ENCODE measurements around the gene ATG4C.
A peak's percentile ranks its signal among the peaks of the same experiment; 100 is the strongest.

Gene ATG4C

DNA sequence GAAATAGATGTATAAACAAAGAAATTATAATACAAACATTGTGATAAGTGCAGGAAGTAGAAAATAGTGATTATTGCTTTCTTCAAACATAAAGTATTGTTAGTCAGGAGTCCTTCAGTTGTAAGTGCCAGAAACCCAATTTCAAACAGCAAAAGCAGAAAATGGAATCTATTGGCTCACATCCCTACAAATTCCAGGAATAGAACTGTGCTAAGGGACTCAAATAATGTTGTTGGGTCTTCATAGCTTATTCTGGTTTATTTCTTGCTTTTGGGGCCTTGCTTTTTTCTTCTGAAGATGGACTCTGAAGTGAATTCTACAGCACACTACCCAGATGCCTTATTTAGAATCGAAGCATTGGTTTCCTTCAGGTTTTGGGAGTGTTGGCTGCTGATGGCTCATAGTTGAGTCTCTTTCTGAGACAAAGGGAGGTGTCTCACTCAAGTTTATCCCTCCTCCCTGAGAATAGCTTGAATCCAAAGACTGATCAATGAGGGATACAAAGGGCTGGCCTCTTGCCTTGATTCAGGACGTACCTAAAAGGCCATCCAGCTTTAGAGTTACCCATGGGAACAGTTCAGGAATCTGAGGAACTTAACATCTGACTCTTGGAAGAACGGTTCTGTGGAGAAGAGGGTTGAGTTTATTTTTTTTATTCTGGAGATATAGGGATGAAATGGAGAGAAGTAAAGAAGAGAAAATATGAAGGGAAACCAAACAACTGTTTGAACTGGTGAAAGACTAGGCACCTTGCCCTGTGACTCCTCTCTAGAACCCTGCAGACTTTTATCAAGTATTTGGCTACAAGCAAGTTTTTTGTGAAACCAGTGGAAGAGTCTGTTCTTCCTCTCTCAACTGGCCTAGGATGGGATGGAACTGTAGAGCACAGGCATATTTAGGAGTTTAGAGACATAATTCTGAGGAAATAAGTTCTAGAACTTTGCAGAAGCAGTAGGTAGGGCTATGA, 39.0 kb upstream of the ATG4C start:
- H3K9ac ChIP-seq (ENCODE audit: low read depth, low read length, poor library complexity, severe bottlenecking): no peak overlapping the region

DNA sequence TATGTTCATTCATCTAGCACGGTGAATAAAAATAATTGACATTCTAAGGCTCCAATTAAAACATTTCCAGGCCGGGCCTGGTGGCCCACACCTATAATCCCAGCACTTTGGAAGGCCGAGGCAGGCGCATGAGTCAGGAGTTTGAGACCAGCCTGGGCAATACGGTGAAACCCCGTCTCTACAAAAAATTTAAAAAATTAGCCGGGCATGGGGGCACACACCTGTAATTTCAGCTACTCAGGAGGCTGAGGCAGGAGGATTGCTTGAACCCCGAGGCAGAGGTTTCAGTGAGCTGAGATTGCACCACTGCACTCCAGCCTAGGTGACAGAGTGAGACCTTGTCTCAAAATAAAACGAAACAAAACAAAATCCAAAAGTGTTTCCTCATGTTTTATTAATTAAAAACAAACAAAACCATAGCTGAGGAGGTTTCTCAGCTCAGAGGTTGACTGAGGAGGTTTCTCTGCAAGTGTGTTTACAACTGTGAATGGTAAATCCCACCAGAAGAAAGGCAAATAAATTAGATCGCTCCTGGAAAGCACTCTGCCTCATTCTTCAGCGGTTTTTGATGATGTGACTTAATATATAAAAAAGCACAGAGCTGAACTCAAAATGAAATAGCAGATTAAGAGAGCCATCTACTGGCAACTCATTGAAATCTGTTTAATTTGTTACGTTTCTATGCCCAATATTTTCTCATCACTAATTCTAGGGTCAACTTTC, 37.7 kb upstream of the ATG4C start:
- TF ChIP-seq CTCF (conservative IDR thresholded peaks at IDR 0.05; ENCODE audit: low read length) (peak; percentile 79), EZH2phosphoT487 (IDR thresholded peaks at IDR 0.05; ENCODE audit: borderline replicate concordance) (no peak)
- H3F3A ChIP-seq (ENCODE audit: low read depth): no peaks in the 10 kb centered on the region
- no peaks in the 10 kb centered on the region for H3K9me3 ChIP-seq (ENCODE audit: insufficient read depth, low read depth, low read length)
- no peaks in the 10 kb centered on the region for H3K79me2 ChIP-seq (ENCODE audit: insufficient read depth, low read length)
- peak overlapping the region; percentile 56 for H2AFZ ChIP-seq (ENCODE audit: low read length)
- no peak overlapping the region for H3K9ac ChIP-seq (ENCODE audit: low read depth, low read length, poor library complexity, severe bottlenecking)
- no peaks in the 10 kb centered on the region for H4K20me1 ChIP-seq (ENCODE audit: insufficient read depth, low read length, poor library complexity, severe bottlenecking)
- H3K36me3 ChIP-seq (ENCODE audit: insufficient read depth, low read length): no peaks in the 10 kb centered on the region
- no peaks in the 10 kb centered on the region for H3K4me1 ChIP-seq (ENCODE audit: insufficient read depth, low read length, poor library complexity, severe bottlenecking)
- H3K4me3 ChIP-seq (ENCODE audit: low read length, poor library complexity, severe bottlenecking): peak overlapping the region; percentile 51
- H3K9me2 ChIP-seq (replicated peaks; ENCODE audit: low read depth, low read length): no peaks in the 10 kb centered on the region
- H3K27me3 ChIP-seq (ENCODE audit: insufficient read depth, low read length, poor library complexity, severe bottlenecking): no peaks in the 10 kb centered on the region
- H3K4me2 ChIP-seq (ENCODE audit: low read depth, low read length, poor library complexity, severe bottlenecking): peak overlapping the region; percentile 53

More for the DNA sequence above, 39.0 kb upstream of the ATG4C start:
- Histone ChIP-seq H3K27me3 (ENCODE audit: insufficient read depth, low read length, poor library complexity, severe bottlenecking) (no peaks in the 10 kb centered on the region), H3F3A (ENCODE audit: low read depth) (no peaks in the 10 kb centered on the region), H2AFZ (ENCODE audit: low read length) (peak overlapping the region; percentile 74; the same call in 1 of the 2 replicates), H3K9me2 (replicated peaks; ENCODE audit: low read depth, low read length) (no peaks in the 10 kb centered on the region), H3K36me3 (ENCODE audit: insufficient read depth, low read length) (no peaks in the 10 kb centered on the region), H3K79me2 (ENCODE audit: insufficient read depth, low read length) (no peaks in the 10 kb centered on the region), H4K20me1 (ENCODE audit: insufficient read depth, low read length, poor library complexity, severe bottlenecking) (no peaks in the 10 kb centered on the region), H3K4me1 (ENCODE audit: insufficient read depth, low read length, poor library complexity, severe bottlenecking) (no peaks in the 10 kb centered on the region), H3K4me2 (ENCODE audit: low read depth, low read length, poor library complexity, severe bottlenecking) (no peak overlapping the region), H3K4me3 (ENCODE audit: low read length, poor library complexity, severe bottlenecking) (no peak overlapping the region), H3K9me3 (ENCODE audit: insufficient read depth, low read depth, low read length) (no peaks in the 10 kb centered on the region)
- TF ChIP-seq CTCF (conservative IDR thresholded peaks at IDR 0.05; ENCODE audit: low read length) (no peak), EZH2phosphoT487 (IDR thresholded peaks at IDR 0.05; ENCODE audit: borderline replicate concordance) (no peak)

- Histone ChIP-seq H3K79me2 (ENCODE audit: insufficient read depth, low read length) (no peaks in the 10 kb centered on the region), H3K27me3 (ENCODE audit: insufficient read depth, low read length, poor library complexity, severe bottlenecking) (no peaks in the 10 kb centered on the region), H2AFZ (ENCODE audit: low read length) (no peak overlapping the region), H4K20me1 (ENCODE audit: insufficient read depth, low read length, poor library complexity, severe bottlenecking) (no peaks in the 10 kb centered on the region), H3K36me3 (ENCODE audit: insufficient read depth, low read length) (no peaks in the 10 kb centered on the region), H3K9me3 (ENCODE audit: insufficient read depth, low read depth, low read length) (no peaks in the 10 kb centered on the region), H3K4me1 (ENCODE audit: insufficient read depth, low read length, poor library complexity, severe bottlenecking) (no peaks in the 10 kb centered on the region), H3K4me2 (ENCODE audit: low read depth, low read length, poor library complexity, severe bottlenecking) (no peak overlapping the region), H3K9me2 (replicated peaks; ENCODE audit: low read depth, low read length) (no peaks in the 10 kb centered on the region), H3K4me3 (ENCODE audit: low read length, poor library complexity, severe bottlenecking) (no peak overlapping the region), H3F3A (ENCODE audit: low read depth) (no peaks in the 10 kb centered on the region), H3K9ac (ENCODE audit: low read depth, low read length, poor library complexity, severe bottlenecking) (no peak overlapping the region)
- TF ChIP-seq CTCF (conservative IDR thresholded peaks at IDR 0.05; ENCODE audit: low read length) (0 out of 2 replicates have a peak, but pooled peaks have one; percentile 7), EZH2phosphoT487 (IDR thresholded peaks at IDR 0.05; ENCODE audit: borderline replicate concordance) (no peak)
Observed at GRCh38 chr1:62746809-62747138, 37.2 kb upstream of the ATG4C start.

All from Loucy (cell line).